Loucy (cell line): Measurements from ENCODE around the gene EDN1.

Experiments used
- H2AFZ ChIP-seq: fragments of 200-600 bp; sonication (generic); 2 replicates; pipeline ENCODE4 v1.6.0; 2016; ENCODE audit warnings: antibody characterized with exemption, mild to moderate bottlenecking, low read length, moderate library complexity
- H3F3A ChIP-seq: fragments of 200-600 bp; 2 replicates; pipeline ENCODE4 v1.6.0; 2016; ENCODE audit warnings: antibody characterized with exemption, low read depth, mild to moderate bottlenecking
- H3K27me3 ChIP-seq: fragments of 200-600 bp; sonication (generic); 2 replicates; pipeline ENCODE4 v1.6.1; 2014; ENCODE audit warnings: low read length, mild to moderate bottlenecking; ENCODE audit not compliant: insufficient read depth, poor library complexity, severe bottlenecking
- H3K36me3 ChIP-seq: fragments of 200-600 bp; sonication (generic); 2 replicates; pipeline ENCODE4 v1.6.1; 2016; ENCODE audit warnings: low read length; ENCODE audit not compliant: insufficient read depth
- H3K4me1 ChIP-seq: fragments of 200-600 bp; sonication (generic); 2 replicates; pipeline ENCODE4 v1.5.1; 2014; ENCODE audit warnings: low read length, mild to moderate bottlenecking; ENCODE audit not compliant: insufficient read depth, poor library complexity, severe bottlenecking
- H3K4me2 ChIP-seq: fragments of 200-600 bp; sonication (generic); 2 replicates; pipeline ENCODE4 v1.6.0; 2014; ENCODE audit warnings: antibody characterized with exemption, low read length, low read depth, mild to moderate bottlenecking; ENCODE audit not compliant: poor library complexity, severe bottlenecking
- H3K4me3 ChIP-seq: fragments of 200-600 bp; sonication (generic); 2 replicates; pipeline ENCODE4 v1.5.1; 2014; ENCODE audit warnings: low read length, mild to moderate bottlenecking, mixed read lengths; ENCODE audit not compliant: poor library complexity, severe bottlenecking
- H3K79me2 ChIP-seq: fragments of 200-600 bp; sonication (generic); 2 replicates; pipeline ENCODE4 v1.6.1; 2014; ENCODE audit warnings: low read length; ENCODE audit not compliant: insufficient read depth
- H3K9ac ChIP-seq: fragments of 200-600 bp; sonication (generic); 2 replicates; pipeline ENCODE4 v1.6.0; 2014; ENCODE audit warnings: mild to moderate bottlenecking, low read depth, low read length, moderate library complexity; ENCODE audit not compliant: poor library complexity, severe bottlenecking
- H3K9me2 ChIP-seq: fragments of 200-600 bp; sonication (generic); replicated peaks from 2 replicates; pipeline ENCODE4 v1.6.1; 2016; ENCODE audit warnings: low read depth, low read length, mixed read lengths
- H3K9me3 ChIP-seq: fragments of 200-600 bp; sonication (generic); 2 replicates; pipeline ENCODE4 v1.6.1; 2014; ENCODE audit warnings: mild to moderate bottlenecking, antibody characterized with exemption, low read length, low read depth; ENCODE audit not compliant: insufficient read depth
- H4K20me1 ChIP-seq: fragments of 200-600 bp; sonication (generic); 2 replicates; pipeline ENCODE4 v1.6.0; 2014; ENCODE audit warnings: antibody characterized with exemption, low read length, mild to moderate bottlenecking; ENCODE audit not compliant: insufficient read depth, poor library complexity, severe bottlenecking
- CTCF ChIP-seq: fragments of 200-600 bp; sonication (generic); conservative IDR thresholded peaks from 2 replicates; pipeline ENCODE4 v1.5.1; 2014; ENCODE audit warnings: mild to moderate bottlenecking, antibody characterized with exemption, low read length
- EZH2phosphoT487 ChIP-seq: fragments of 200-600 bp; IDR thresholded peaks from 2 replicates; pipeline ENCODE4 v1.6.1; 2018; ENCODE audit warnings: antibody characterized with exemption, mild to moderate bottlenecking, moderate library complexity, borderline replicate concordance

EDN1 gene

GRCh38 chr6:12289933-12290820, at the start of gene EDN1:
EDN1 (plus strand) TSS chr6:12290361; CDS start chr6:12290630, 269 bp downstream.
- peaks cover 6% of the 10 kb centered on the region for H3K4me1 ChIP-seq
- peak within 1 kb of the TSS; percentile 70 for H3K4me3 ChIP-seq
- H3K27me3 ChIP-seq: peaks cover 15% of the 10 kb centered on the region
- no peaks in the 10 kb centered on the region for H3K9me2 ChIP-seq
- no peaks in the 10 kb centered on the region for H3K9me3 ChIP-seq
- no peaks in the 10 kb centered on the region for H4K20me1 ChIP-seq
- H2AFZ ChIP-seq: peak within 1 kb of the TSS; percentile 64
- peak; percentile 43 for TF ChIP-seq CTCF
- TF ChIP-seq EZH2phosphoT487: no peak
- no peaks in the 10 kb centered on the region for H3K36me3 ChIP-seq
- H3K9ac ChIP-seq: no peak within 1 kb of the TSS
- H3K79me2 ChIP-seq: no peaks in the 10 kb centered on the region
- H3K4me2 ChIP-seq: peak within 1 kb of the TSS; percentile 92
- no peaks in the 10 kb centered on the region for H3F3A ChIP-seq

- Histone ChIP-seq H4K20me1 (no peaks in the 10 kb centered on the region), H3K9ac (no peak overlapping the region), H3K4me1 (no peaks in the 10 kb centered on the region), H3K9me3 (no peaks in the 10 kb centered on the region), H3K4me2 (no peak overlapping the region), H3K27me3 (no peaks in the 10 kb centered on the region), H3K36me3 (no peaks in the 10 kb centered on the region), H2AFZ (no peak overlapping the region), H3K4me3 (no peak overlapping the region), H3K9me2 (no peaks in the 10 kb centered on the region), H3K79me2 (no peaks in the 10 kb centered on the region), H3F3A (no peaks in the 10 kb centered on the region)
- no peak for TF ChIP-seq CTCF
- no peak for TF ChIP-seq EZH2phosphoT487
These were observed 48.5 kb upstream of the EDN1 start for GRCh38 chr6:12241493-12242175.

GRCh38 chr6:12243169-12243568, 47.0 kb upstream of the EDN1 start:
- H3K4me3 ChIP-seq: no peak overlapping the region
- H3K36me3 ChIP-seq: no peaks in the 10 kb centered on the region
- H4K20me1 ChIP-seq: no peaks in the 10 kb centered on the region
- no peak for TF ChIP-seq EZH2phosphoT487
- TF ChIP-seq CTCF: no peak
- no peaks in the 10 kb centered on the region for H3K9me2 ChIP-seq
- no peak overlapping the region for H2AFZ ChIP-seq
- H3K9ac ChIP-seq: no peak overlapping the region
- H3F3A ChIP-seq: no peaks in the 10 kb centered on the region
- no peak overlapping the region for H3K4me2 ChIP-seq
- no peaks in the 10 kb centered on the region for H3K4me1 ChIP-seq
- H3K27me3 ChIP-seq: no peaks in the 10 kb centered on the region
- H3K9me3 ChIP-seq: no peaks in the 10 kb centered on the region
- no peaks in the 10 kb centered on the region for H3K79me2 ChIP-seq
